ENCODE results near the gene RNH1. TPM values are rescaled to one million over a fixed set of nuclear protein-coding genes. Genes with fewer than 3 reads are reported as not detected.

Gene RNH1
- total and polyA plus RNA-seq, 2 experiments from 2014 or later: 105 to 199 TPM

GRCh38 chr11:506238-506994 lies 626 bp downstream of the RNH1 start:
- H3K9me3 ChIP-seq (ENCODE audit: low read depth): no peaks in the 10 kb centered on the region
- H3K4me1 ChIP-seq (ENCODE audit: insufficient read depth): peaks cover 16% of the 10 kb centered on the region
- H3K4me3 ChIP-seq: peak overlapping the region; percentile 76
- peaks cover 60% of the 10 kb centered on the region for H3K79me2 ChIP-seq
- no peak for TF ChIP-seq EZH2phosphoT487 (IDR thresholded peaks at IDR 0.05; ENCODE audit: low read depth, severe bottlenecking, unreplicated experiment)
- no peak for TF ChIP-seq CTCF (IDR thresholded peaks at IDR 0.05; ENCODE audit: poor library complexity)
- no peak for TF ChIP-seq EZH2 (IDR thresholded peaks at IDR 0.05; ENCODE audit: borderline replicate concordance)
- peak overlapping the region; percentile 51 for H2AFZ ChIP-seq
- H3K27me3 ChIP-seq: no peaks in the 10 kb centered on the region
- peak; percentile 99 for DNase-seq (ENCODE audit: low spot score)
- H3K27ac ChIP-seq: peak overlapping the region; percentile 100
- peak overlapping the region; percentile 95 for H3K4me2 ChIP-seq
- under 1% methylated on average over 52 of the region's 71 CpGs for WGBS (ENCODE audit: low lambda C conversion rate, missing lambda C conversion rate)
- no peaks in the 10 kb centered on the region for H3K36me3 ChIP-seq (replicated peaks; ENCODE audit: insufficient read depth, low read depth)
- peaks cover 8% of the 10 kb centered on the region for H4K20me1 ChIP-seq (ENCODE audit: insufficient read depth, poor library complexity, severe bottlenecking)
- H3K9me2 ChIP-seq (replicated peaks; ENCODE audit: insufficient read depth): no peaks in the 10 kb centered on the region

GRCh38 chr11:504994-505344 lies 2.1 kb downstream of the RNH1 start:
- Histone ChIP-seq H3K4me1 (ENCODE audit: insufficient read depth) (peaks cover 16% of the 10 kb centered on the region), H3K4me2 (peak overlapping the region; percentile 88), H3K9me3 (ENCODE audit: low read depth) (no peaks in the 10 kb centered on the region), H3K36me3 (replicated peaks; ENCODE audit: insufficient read depth, low read depth) (no peaks in the 10 kb centered on the region), H2AFZ (no peak overlapping the region), H3K27me3 (no peaks in the 10 kb centered on the region), H3K79me2 (peaks cover 59% of the 10 kb centered on the region), H3K4me3 (no peak overlapping the region), H4K20me1 (ENCODE audit: insufficient read depth, poor library complexity, severe bottlenecking) (peaks cover 12% of the 10 kb centered on the region), H3K9me2 (replicated peaks; ENCODE audit: insufficient read depth) (no peaks in the 10 kb centered on the region), H3K27ac (peak overlapping the region; percentile 100)
- DNase-seq (ENCODE audit: low spot score): no peak
- TF ChIP-seq CTCF (IDR thresholded peaks at IDR 0.05; ENCODE audit: poor library complexity) (no peak), EZH2 (IDR thresholded peaks at IDR 0.05; ENCODE audit: borderline replicate concordance) (no peak), EZH2phosphoT487 (IDR thresholded peaks at IDR 0.05; ENCODE audit: low read depth, severe bottlenecking, unreplicated experiment) (no peak)
- WGBS (ENCODE audit: low lambda C conversion rate, missing lambda C conversion rate): 95% methylated on average over 7 of the region's 7 CpGs

- peaks cover 59% of the 10 kb centered on the region for H3K79me2 ChIP-seq
- H3K27me3 ChIP-seq: no peaks in the 10 kb centered on the region
- H2AFZ ChIP-seq: no peak overlapping the region
- H3K27ac ChIP-seq: no peak overlapping the region
- TF ChIP-seq CTCF (IDR thresholded peaks at IDR 0.05; ENCODE audit: poor library complexity) (no peak), EZH2phosphoT487 (IDR thresholded peaks at IDR 0.05; ENCODE audit: low read depth, severe bottlenecking, unreplicated experiment) (no peak)
- peaks cover 12% of the 10 kb centered on the region for H4K20me1 ChIP-seq (ENCODE audit: insufficient read depth, poor library complexity, severe bottlenecking)
- DNase-seq (ENCODE audit: low spot score): peak; percentile 5
- no peaks in the 10 kb centered on the region for H3K9me2 ChIP-seq (replicated peaks; ENCODE audit: insufficient read depth)
- no peaks in the 10 kb centered on the region for H3K36me3 ChIP-seq (replicated peaks; ENCODE audit: insufficient read depth, low read depth)
- 94% methylated on average over 38 of the region's 72 CpGs for WGBS (ENCODE audit: low lambda C conversion rate, missing lambda C conversion rate)
- H3K4me2 ChIP-seq: peak overlapping the region; percentile 88
- no peaks in the 10 kb centered on the region for H3K9me3 ChIP-seq (ENCODE audit: low read depth)
- H3K4me3 ChIP-seq: no peak overlapping the region
- peaks cover 16% of the 10 kb centered on the region for H3K4me1 ChIP-seq (ENCODE audit: insufficient read depth)
Observed at GRCh38 chr11:504053-504993, 2.7 kb downstream of the RNH1 start.
